ENCODE data around the gene PFKL.

DNA sequence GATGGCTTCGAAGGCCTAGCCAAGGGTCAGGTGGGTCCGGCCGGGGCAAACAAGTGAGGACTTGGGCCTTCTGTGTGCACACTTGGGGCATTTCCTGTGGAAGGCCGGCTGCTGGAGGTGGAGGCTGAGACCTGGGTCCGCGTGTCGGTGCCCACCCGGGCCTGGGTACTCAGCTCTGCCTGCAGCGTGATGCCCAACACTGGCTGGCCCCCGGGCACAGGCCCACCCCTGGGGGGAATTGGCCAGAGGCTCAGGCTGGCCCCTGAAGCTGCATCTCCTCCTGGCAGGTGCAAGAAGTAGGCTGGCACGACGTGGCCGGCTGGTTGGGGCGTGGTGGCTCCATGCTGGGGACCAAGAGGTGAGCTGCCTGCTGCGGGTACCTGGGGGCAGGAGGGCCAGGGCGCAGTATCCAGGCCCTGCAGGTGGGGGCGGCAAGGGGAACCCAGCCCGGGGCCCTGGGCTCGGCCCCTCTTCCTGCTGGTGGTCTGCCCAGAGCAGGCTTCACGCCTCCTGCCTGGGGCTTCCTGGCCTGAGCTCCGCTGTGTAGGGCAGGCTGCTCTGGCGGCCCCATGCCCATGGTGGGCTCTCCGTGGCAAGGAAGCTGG lies 22.1 kb downstream of the PFKL start:
- TF ChIP-seq ZNF274 (IDR thresholded peaks at IDR 0.05; ENCODE audit: low read depth, low read length), result no peak
- TF ChIP-seq YY1 (IDR thresholded peaks at IDR 0.05; ENCODE audit: insufficient read depth, insufficient read length), result no peak
